Erythroblast (primary cell): Measurements from ENCODE around the gene BPIFB2.

Experiments
- GATA1 ChIP-seq: IDR thresholded peaks from 2 replicates; pipeline ENCODE4 v1.6.1; 2011; ENCODE audit warnings: low read depth, mild to moderate bottlenecking, control low read depth, low read length, moderate library complexity
- POLR2A ChIP-seq: IDR thresholded peaks from 2 replicates; pipeline ENCODE4 v1.6.1; 2011; ENCODE audit warnings: mild to moderate bottlenecking, low read length

GRCh38 chr20:33013701-33014326 lies 6.3 kb downstream of the BPIFB2 start:
- TF ChIP-seq POLR2A (no peak), GATA1 (no peak)
